ENCODE measurements around the gene MYL9.

DNA sequence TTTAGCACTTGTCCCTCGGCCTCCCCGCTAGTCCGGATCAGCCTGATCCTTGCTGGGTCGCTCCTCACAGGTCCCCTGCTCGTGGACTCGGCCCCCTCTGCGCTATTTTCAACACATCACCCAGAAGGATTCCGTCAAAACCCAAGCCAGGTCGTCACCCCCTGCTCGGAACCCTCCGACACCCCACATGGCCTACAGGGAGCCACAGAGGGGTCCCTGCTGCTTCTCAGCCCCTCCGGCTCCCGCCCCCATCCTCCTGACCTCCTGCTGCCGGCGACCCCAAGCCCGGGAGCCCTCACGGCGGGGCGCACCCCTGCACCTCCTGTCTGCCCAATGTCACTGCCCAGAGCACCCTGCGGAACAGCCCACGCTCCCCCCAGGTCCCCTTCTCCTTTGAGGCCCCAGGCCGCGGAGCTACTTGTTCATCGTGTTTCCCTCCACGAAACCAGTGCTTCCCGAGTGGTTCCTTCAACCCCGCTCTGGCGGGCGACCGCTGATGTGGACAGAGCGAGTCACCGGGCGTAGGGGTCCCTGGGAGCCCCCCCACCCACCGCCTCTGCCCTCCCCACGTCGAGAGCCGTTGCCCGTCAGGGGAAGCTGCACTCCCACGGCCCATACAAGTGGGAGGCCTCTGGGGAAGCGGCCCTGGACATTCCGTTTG, 638 bp upstream of the MYL9 start:
- TF ChIP-seq POLR2A (IDR thresholded peaks at IDR 0.05): no peak
- TF ChIP-seq, protein P1, sequence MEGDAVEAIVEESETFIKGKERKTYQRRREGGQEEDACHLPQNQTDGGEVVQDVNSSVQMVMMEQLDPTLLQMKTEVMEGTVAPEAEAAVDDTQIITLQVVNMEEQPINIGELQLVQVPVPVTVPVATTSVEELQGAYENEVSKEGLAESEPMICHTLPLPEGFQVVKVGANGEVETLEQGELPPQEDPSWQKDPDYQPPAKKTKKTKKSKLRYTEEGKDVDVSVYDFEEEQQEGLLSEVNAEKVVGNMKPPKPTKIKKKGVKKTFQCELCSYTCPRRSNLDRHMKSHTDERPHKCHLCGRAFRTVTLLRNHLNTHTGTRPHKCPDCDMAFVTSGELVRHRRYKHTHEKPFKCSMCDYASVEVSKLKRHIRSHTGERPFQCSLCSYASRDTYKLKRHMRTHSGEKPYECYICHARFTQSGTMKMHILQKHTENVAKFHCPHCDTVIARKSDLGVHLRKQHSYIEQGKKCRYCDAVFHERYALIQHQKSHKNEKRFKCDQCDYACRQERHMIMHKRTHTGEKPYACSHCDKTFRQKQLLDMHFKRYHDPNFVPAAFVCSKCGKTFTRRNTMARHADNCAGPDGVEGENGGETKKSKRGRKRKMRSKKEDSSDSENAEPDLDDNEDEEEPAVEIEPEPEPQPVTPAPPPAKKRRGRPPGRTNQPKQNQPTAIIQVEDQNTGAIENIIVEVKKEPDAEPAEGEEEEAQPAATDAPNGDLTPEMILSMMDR (IDR thresholded peaks at IDR 0.05): no peak

All from Peyer's patch (tissue), 4 donors.